Loucy (cell line): ENCODE measurements around the gene TOX2.

Experiments used
- H2AFZ ChIP-seq: fragments of 200-600 bp; sonication (generic); 2 replicates; pipeline ENCODE4 v1.6.0; 2016; ENCODE audit warnings: antibody characterized with exemption, mild to moderate bottlenecking, low read length, moderate library complexity
- H3F3A ChIP-seq: fragments of 200-600 bp; 2 replicates; pipeline ENCODE4 v1.6.0; 2016; ENCODE audit warnings: antibody characterized with exemption, low read depth, mild to moderate bottlenecking
- H3K27me3 ChIP-seq: fragments of 200-600 bp; sonication (generic); 2 replicates; pipeline ENCODE4 v1.6.1; 2014; ENCODE audit warnings: low read length, mild to moderate bottlenecking; ENCODE audit not compliant: insufficient read depth, poor library complexity, severe bottlenecking
- H3K36me3 ChIP-seq: fragments of 200-600 bp; sonication (generic); 2 replicates; pipeline ENCODE4 v1.6.1; 2016; ENCODE audit warnings: low read length; ENCODE audit not compliant: insufficient read depth
- H3K4me1 ChIP-seq: fragments of 200-600 bp; sonication (generic); 2 replicates; pipeline ENCODE4 v1.5.1; 2014; ENCODE audit warnings: low read length, mild to moderate bottlenecking; ENCODE audit not compliant: insufficient read depth, poor library complexity, severe bottlenecking
- H3K4me2 ChIP-seq: fragments of 200-600 bp; sonication (generic); 2 replicates; pipeline ENCODE4 v1.6.0; 2014; ENCODE audit warnings: antibody characterized with exemption, low read length, low read depth, mild to moderate bottlenecking; ENCODE audit not compliant: poor library complexity, severe bottlenecking
- H3K4me3 ChIP-seq: fragments of 200-600 bp; sonication (generic); 2 replicates; pipeline ENCODE4 v1.5.1; 2014; ENCODE audit warnings: low read length, mild to moderate bottlenecking, mixed read lengths; ENCODE audit not compliant: poor library complexity, severe bottlenecking
- H3K79me2 ChIP-seq: fragments of 200-600 bp; sonication (generic); 2 replicates; pipeline ENCODE4 v1.6.1; 2014; ENCODE audit warnings: low read length; ENCODE audit not compliant: insufficient read depth
- H3K9ac ChIP-seq: fragments of 200-600 bp; sonication (generic); 2 replicates; pipeline ENCODE4 v1.6.0; 2014; ENCODE audit warnings: mild to moderate bottlenecking, low read depth, low read length, moderate library complexity; ENCODE audit not compliant: poor library complexity, severe bottlenecking
- H3K9me2 ChIP-seq: fragments of 200-600 bp; sonication (generic); replicated peaks from 2 replicates; pipeline ENCODE4 v1.6.1; 2016; ENCODE audit warnings: low read depth, low read length, mixed read lengths
- H3K9me3 ChIP-seq: fragments of 200-600 bp; sonication (generic); 2 replicates; pipeline ENCODE4 v1.6.1; 2014; ENCODE audit warnings: mild to moderate bottlenecking, antibody characterized with exemption, low read length, low read depth; ENCODE audit not compliant: insufficient read depth
- H4K20me1 ChIP-seq: fragments of 200-600 bp; sonication (generic); 2 replicates; pipeline ENCODE4 v1.6.0; 2014; ENCODE audit warnings: antibody characterized with exemption, low read length, mild to moderate bottlenecking; ENCODE audit not compliant: insufficient read depth, poor library complexity, severe bottlenecking
- CTCF ChIP-seq: fragments of 200-600 bp; sonication (generic); conservative IDR thresholded peaks from 2 replicates; pipeline ENCODE4 v1.5.1; 2014; ENCODE audit warnings: mild to moderate bottlenecking, antibody characterized with exemption, low read length
- EZH2phosphoT487 ChIP-seq: fragments of 200-600 bp; IDR thresholded peaks from 2 replicates; pipeline ENCODE4 v1.6.1; 2018; ENCODE audit warnings: antibody characterized with exemption, mild to moderate bottlenecking, moderate library complexity, borderline replicate concordance

The TOX2 gene

GRCh38 chr20:43923917-43924316, 9.3 kb downstream of the TOX2 start:
- Histone ChIP-seq H4K20me1 (no peaks in the 10 kb centered on the region), H3K4me3 (no peak overlapping the region), H3K79me2 (no peaks in the 10 kb centered on the region), H3K4me2 (no peak overlapping the region), H3K27me3 (no peaks in the 10 kb centered on the region), H2AFZ (no peak overlapping the region), H3K9me3 (no peaks in the 10 kb centered on the region), H3K9ac (no peak overlapping the region), H3K36me3 (no peaks in the 10 kb centered on the region), H3F3A (no peaks in the 10 kb centered on the region), H3K4me1 (peaks cover 41% of the 10 kb centered on the region), H3K9me2 (no peaks in the 10 kb centered on the region)
- TF ChIP-seq EZH2phosphoT487 (no peak), CTCF (no peak)

GRCh38 chr20:43925215-43925614, 10.6 kb downstream of the TOX2 start:
- H2AFZ ChIP-seq = no peak overlapping the region
- H3K4me1 ChIP-seq = peaks cover 41% of the 10 kb centered on the region
- no peak overlapping the region for H3K9ac ChIP-seq
- H3K4me2 ChIP-seq = peak overlapping the region; percentile 15
- no peak overlapping the region for H3K4me3 ChIP-seq
- H3K27me3 ChIP-seq = no peaks in the 10 kb centered on the region
- no peaks in the 10 kb centered on the region for H3K36me3 ChIP-seq
- H3K9me3 ChIP-seq = no peaks in the 10 kb centered on the region
- H4K20me1 ChIP-seq = no peaks in the 10 kb centered on the region
- H3F3A ChIP-seq = no peaks in the 10 kb centered on the region
- H3K9me2 ChIP-seq = no peaks in the 10 kb centered on the region
- no peaks in the 10 kb centered on the region for H3K79me2 ChIP-seq
- TF ChIP-seq EZH2phosphoT487 (no peak), CTCF (no peak)

- TF ChIP-seq CTCF = peak; percentile 51
- TF ChIP-seq EZH2phosphoT487 = no peak
- H3K9me3 ChIP-seq = no peaks in the 10 kb centered on the region
- H2AFZ ChIP-seq = no peak overlapping the region
- no peak overlapping the region for H3K4me3 ChIP-seq
- no peaks in the 10 kb centered on the region for H3K36me3 ChIP-seq
- H3F3A ChIP-seq = no peaks in the 10 kb centered on the region
- H3K9me2 ChIP-seq = no peaks in the 10 kb centered on the region
- no peaks in the 10 kb centered on the region for H4K20me1 ChIP-seq
- no peaks in the 10 kb centered on the region for H3K27me3 ChIP-seq
- H3K4me1 ChIP-seq = peaks cover 41% of the 10 kb centered on the region
- no peak overlapping the region for H3K9ac ChIP-seq
- H3K79me2 ChIP-seq = no peaks in the 10 kb centered on the region
- H3K4me2 ChIP-seq = peak overlapping the region; percentile 15
These were observed 11.1 kb downstream of the TOX2 start for GRCh38 chr20:43925801-43926200.
